ENCODE measurements around the gene MRPS31.
"Not testable (repeated sequence)": the region's sequence is repeated elsewhere in the genome, so short reads cannot be mapped to it uniquely, and the experiment has no call there.

The MRPS31 gene

DNA sequence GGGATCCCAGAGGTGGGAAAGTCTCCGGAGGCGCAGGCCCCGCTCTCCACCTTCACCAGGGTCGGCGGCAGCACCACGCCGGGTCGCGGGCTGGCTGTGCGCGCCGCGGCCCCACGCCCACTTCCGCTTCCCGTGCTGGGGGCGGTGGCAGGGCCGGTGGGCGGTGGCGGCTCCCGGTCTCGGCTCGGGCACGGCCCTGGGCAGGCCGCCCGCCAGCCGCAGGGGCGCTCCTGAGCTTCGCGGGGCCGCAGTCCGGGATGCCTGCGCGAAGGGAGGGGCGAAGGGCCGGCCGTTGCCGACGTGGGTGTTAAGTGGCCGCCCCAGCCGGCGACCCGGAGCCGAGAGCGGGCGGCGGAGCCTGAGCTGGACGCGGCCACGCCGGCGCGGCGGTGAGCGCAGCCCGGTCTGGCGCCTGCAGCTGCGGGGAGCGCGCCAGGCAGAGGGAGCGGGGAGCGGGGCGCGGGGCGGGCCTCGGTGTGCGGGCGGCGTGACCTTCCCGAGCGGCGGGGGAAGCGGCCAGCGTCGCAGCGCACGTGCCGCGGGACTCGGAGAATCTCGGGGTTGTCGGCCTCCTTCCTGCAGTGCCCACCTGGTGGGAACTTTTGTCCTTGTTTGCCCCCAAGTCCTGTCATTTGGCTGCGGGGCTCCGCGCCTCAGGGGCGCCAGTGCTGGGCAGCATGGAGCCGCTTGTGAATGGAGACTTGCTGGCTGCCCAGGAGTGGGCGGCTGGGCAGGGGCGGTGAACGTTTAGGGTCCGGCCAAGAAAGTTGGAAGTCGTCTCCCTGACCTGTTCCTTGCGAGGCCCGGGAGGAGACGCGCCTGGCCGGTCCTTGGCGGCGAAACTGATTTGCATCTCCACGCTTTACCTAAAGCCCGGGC, 18.5 kb upstream of the MRPS31 start, which contains the start of gene SLC25A15:
Gene SLC25A15, plus strand, starts transcription at position 337 of the 879 bp plus-strand sequence. CDS start 3,616 bp downstream, outside the sequence.
- peak; percentile 41 for DNase-seq (ENCODE audit: low read depth, low spot score)

DNA sequence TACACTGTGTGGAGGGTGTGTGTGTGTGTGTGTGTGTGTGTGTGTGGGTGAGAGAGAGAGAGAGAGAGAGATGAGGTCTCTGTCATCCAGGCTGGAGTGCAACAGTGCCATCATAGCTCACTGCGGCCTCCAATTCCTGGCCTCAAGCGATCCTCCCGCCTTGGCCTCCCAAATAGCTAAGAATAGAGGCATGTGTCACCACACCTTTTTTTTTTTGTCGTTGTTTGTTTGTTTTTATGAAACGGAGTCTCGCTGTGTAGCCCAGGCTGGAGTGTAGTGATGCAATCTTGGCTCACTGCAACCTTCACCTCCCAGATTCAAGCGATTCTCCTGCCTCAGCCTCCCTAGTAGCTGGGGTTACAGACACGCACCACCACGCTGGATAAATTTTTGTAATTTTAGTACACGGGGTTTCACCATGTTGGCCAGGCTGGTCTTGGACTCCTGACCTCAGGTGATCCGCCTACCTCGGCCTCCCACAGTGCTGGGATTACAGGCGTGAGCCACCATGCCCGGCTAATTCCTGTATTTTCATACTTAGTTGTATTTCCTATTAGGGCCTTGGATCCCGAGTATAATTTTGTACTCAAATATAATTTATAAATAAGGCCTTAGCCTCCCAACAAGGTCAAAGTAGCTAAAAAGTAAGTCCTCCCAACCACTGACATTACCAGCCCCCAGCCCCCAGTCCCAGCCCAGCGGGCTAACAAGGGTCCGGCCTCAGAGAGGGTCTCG, 17.7 kb upstream of the MRPS31 start:
- DNase-seq (ENCODE audit: low read depth, low spot score) = not testable (repeated sequence)

DNA sequence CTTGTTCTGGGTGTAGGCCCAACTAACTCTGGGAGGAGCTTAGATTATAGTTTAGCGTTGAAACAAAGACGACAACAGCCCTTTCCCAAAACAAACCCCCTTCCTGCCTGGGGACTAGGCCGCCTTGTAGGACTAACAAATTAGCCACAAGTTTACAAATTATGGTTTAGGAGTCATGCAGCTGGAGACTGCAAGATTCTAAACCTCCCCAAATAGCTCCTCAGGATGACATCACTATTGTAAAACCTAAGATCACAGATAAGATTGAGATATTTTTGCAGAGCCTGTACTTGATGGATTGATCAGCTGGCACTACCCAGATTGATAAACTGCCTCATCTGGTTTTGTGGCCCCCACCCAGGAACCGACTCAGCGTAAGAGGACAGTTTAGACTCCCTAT, 16.1 kb upstream of the MRPS31 start:
- no peak for DNase-seq (ENCODE audit: low read depth, low spot score)

DNA sequence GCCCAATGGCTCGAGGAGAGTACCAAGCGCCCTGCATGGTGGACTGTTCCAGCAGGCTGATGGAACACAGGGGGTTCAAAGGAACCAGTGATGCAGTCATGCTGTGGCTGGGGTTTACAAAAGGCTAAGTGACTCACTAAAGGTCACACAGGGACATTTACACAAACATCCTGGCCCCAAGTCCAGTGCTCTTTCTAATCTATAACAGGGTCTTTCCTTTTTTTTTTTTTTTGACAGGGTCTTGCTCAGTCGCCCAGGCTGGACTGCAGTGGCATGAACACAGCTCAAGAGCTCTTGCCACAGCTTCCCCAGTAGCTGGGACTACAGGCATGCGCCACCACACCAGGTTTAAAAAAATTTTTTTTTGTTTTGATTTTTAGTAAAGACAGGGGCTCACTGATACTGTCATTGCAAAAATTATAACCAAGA, 15.6 kb upstream of the MRPS31 start:
- DNase-seq (ENCODE audit: low read depth, low spot score) = no peak

- DNase-seq (ENCODE audit: low read depth, low spot score) = no peak
Measured at GRCh38 chr13:40784540-40784939, 13.6 kb upstream of the MRPS31 start.

DNA sequence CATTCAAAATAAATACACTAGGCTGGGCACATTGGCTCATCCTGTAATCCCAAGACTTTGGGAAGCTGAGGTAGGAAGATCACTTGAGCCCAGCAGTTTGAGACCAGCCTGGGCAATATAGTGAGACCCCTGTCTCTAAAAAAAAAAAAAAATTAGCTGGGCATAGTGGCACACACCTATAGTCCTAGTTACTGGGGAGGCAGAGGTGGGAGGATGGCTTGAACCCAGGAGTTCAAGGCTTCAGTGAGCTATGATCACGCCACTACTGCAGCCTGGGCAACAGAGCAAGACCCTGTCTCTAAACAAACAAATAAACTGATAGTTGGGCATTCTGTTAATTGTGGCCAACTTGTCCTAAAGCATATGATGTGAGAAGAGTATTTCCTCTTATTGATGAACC, 12.0 kb upstream of the MRPS31 start:
- DNase-seq (ENCODE audit: low read depth, low spot score) = not testable (repeated sequence)

- DNase-seq (ENCODE audit: low read depth, low spot score) = no peak
Measured at GRCh38 chr13:40781717-40782116, 10.7 kb upstream of the MRPS31 start.

- DNase-seq (ENCODE audit: low read depth, low spot score) = no peak
Measured at GRCh38 chr13:40780822-40781401, 9.9 kb upstream of the MRPS31 start.

GRCh38 chr13:40779796-40780285, 8.9 kb upstream of the MRPS31 start:
- no peak for DNase-seq (ENCODE audit: low read depth, low spot score)

- DNase-seq (ENCODE audit: low read depth, low spot score) = no peak
Measured at GRCh38 chr13:40779049-40779448, 8.1 kb upstream of the MRPS31 start.

DNA sequence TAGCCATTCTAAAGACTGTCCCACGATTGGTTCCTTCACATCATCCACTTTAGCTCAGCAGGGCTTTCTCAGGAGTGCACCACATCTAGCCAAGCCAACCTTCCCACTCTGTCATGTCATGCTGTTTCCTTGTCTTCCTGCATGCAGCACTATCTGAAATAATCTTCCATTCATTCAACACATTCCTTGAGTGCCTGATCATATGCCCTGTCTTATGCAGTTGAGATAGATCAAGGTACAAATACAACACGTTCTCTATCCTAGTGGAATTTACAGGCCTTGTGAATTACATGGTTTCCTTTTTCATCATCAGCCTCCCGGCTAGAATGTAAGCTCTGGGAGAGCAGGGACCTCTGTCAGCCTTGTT, 6.8 kb upstream of the MRPS31 start:
- DNase-seq (ENCODE audit: low read depth, low spot score) = no peak

- no peak for DNase-seq (ENCODE audit: low read depth, low spot score)
Measured at GRCh38 chr13:40777166-40777808, 6.3 kb upstream of the MRPS31 start.

- peak; percentile 15 for DNase-seq (ENCODE audit: low read depth, low spot score)
Measured at GRCh38 chr13:40776681-40777165, 5.7 kb upstream of the MRPS31 start.

- no peak for DNase-seq (ENCODE audit: low read depth, low spot score)
Measured at GRCh38 chr13:40776232-40776631, 5.2 kb upstream of the MRPS31 start.

- no peak for DNase-seq (ENCODE audit: low read depth, low spot score)
Measured at GRCh38 chr13:40774672-40775071, 3.7 kb upstream of the MRPS31 start.

DNA sequence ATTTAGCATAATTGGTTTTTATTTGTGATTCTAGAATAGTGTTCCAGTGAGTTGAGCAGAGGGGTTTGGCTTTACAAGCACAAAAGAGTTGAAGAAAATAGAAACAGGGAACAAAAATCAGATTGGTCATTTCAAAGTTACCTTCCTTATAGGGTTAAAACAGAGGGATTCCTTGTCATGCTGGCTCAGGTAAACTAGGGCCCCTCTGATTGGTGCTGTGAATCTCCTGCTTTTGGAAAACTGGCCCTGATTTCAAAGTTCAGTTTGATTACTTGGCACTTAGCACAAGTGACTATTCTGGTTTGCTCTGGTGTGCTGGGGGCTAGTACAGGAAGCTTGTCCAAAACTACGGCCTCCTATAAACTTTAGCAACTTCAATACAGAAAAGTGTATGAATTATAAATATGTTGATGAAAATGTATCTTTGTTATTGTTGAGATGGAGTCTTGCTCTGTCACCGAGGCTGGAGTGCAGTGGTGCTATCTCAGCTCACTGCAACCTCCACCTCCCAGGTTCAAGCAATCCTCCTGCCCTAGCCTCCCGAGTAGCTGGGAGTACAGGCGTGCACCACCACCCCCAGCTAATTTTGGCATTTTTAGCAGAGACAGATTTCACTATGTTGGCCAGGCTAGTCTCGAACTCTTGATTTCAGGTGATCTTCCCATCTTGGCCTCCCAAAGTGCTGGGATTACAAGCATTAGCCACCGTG, 1.9 kb upstream of the MRPS31 start:
- no peak for DNase-seq (ENCODE audit: low read depth, low spot score)

DNA sequence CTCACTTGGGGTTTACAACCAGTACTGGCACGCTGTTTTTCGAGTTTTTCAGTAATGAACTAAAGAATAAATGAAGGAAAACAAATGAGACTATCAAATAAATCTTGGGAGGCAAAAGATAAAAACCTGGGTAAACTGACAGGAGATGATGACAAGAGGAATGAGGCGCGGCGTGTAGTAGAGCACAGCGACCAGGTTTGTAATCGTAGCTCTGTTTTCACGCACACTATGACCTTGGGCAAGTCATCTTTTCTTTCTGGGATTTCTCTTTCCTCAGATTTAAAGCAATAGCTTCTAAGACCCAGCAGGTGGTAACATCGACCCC, 419 bp downstream of the MRPS31 start:
- no peak for DNase-seq (ENCODE audit: low read depth, low spot score)

- DNase-seq (ENCODE audit: low read depth, low spot score) = no peak
Measured at GRCh38 chr13:40769970-40770369, 1.0 kb downstream of the MRPS31 start.

DNA sequence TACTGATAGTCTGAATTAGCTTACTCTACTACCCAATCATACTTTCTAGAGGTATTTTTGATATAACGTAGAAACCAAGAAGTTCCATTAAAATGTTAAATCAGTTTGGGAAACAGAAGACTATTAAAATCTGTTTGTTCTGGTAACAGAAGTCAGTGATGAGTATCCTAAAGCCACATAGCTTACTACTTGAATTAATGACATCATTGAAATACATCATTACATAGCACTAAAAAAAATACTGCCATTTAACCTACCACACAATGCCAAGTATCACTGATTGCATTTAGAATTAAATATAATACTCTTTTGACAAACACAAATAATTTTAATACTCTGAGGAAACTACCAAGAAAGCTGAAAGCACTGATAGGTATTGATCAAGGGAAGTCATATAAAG, 5.4 kb downstream of the MRPS31 start:
- DNase-seq (ENCODE audit: low read depth, low spot score) = no peak

DNA sequence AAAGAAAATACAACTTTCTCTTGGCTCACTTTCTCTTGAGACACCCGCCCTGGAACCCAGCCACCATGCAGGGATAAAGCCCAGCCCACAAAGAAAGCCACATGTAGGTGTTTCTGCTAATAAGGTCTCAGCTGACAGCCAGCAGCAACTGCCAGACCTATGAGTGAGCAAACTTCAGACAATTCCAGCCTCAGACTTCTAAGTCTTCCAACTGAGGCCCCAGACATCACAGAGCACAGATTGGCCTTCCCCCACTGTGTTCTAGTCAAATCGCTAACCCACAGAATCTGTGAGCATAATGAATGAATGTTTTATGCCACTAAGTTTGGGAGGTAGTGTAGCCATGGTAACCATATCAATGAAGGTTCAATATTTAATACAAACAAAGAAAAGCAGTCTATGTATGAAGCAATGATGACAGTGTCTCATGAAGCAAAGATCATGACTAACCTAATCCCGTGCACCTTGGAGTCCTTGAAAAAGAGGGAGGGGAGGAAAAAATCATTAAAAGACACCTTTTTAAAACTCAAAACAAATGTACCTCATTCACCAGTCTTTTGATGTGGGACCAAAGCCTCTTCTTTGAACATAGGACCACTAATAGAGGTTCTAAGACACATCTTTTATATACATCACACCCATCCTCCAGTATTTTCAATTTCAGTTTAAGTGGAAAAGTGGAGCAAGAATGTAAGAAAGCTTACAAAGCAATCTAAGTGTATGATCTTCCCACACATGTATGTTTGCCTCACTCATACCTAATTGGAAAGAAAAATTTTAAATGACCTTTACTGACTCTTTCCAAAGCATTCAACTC, 6.2 kb downstream of the MRPS31 start:
- DNase-seq (ENCODE audit: low read depth, low spot score) = no peak

Measured in activated naive CD8-positive, alpha-beta T cell treated with anti-CD3 and anti-CD28 coated beads, Interleukin-2, amount 50 U/mL, for 16 hours (primary cell).